ENCODE data around the gene MYO5B. TPM values are rescaled to one million over a fixed set of nuclear protein-coding genes. Genes with fewer than 3 reads are reported as not detected.

Gene MYO5B
- total and polyA plus RNA-seq, 10 of the 15 experiments (the other 5 are each of a cell fraction or from before 2014, with no cell fraction given): 2.5 to 4.5 (median 3.3) TPM

- Histone ChIP-seq H3K36me3 (ENCODE audit: control insufficient read depth in 2 of 2, insufficient read depth in 2 of 2, low read length in 1 of 2) (no peaks in the 10 kb centered on the region), H2AFZ (ENCODE audit: control insufficient read depth, low read depth, low read length) (no peak overlapping the region), H3K9me3 (replicated peaks; ENCODE audit: control insufficient read depth, insufficient read depth, low read length) (no peaks in the 10 kb centered on the region), H3K27ac (ENCODE audit: control insufficient read depth, insufficient read depth) (no peak overlapping the region), H3K79me2 (ENCODE audit: control insufficient read depth, insufficient read depth, low read length) (no peaks in the 10 kb centered on the region), H3K4me3 (no peak overlapping the region), H3K9ac (ENCODE audit: control insufficient read depth, insufficient read depth, low read length) (no peak overlapping the region), H3K27me3 (replicated peaks in 1 of 2; ENCODE audit: control insufficient read depth in 2 of 2, insufficient read depth in 2 of 2, low read length in 1 of 2) (peaks cover 0 to 3% of the 10 kb centered on the region in 2 experiments; a peak in 2 of 4 replicates), H3K4me2 (ENCODE audit: control insufficient read depth, insufficient read depth) (no peak overlapping the region), H4K20me1 (ENCODE audit: control insufficient read depth, insufficient read depth) (no peaks in the 10 kb centered on the region), H3K4me1 (ENCODE audit: control insufficient read depth, insufficient read depth, low read length) (no peaks in the 10 kb centered on the region)
- FAIRE-seq (no peak), ATAC-seq (no peak), DNase-seq (ENCODE audit: low read depth, low spot score) (no peak)
- CTCF ChIA-PET: no interaction called here
- SMC1A ChIA-PET (ENCODE audit: uncharacterized antibody, unreplicated experiment): no interaction called here
- no peak for TF ChIP-seq TCF7 (IDR thresholded peaks at IDR 0.05; ENCODE audit: borderline replicate concordance)
- TF ChIP-seq MTA3 (IDR thresholded peaks at IDR 0.05; ENCODE audit: borderline replicate concordance, low read length): no peak
- no peak for TF ChIP-seq RFX5 (IDR thresholded peaks at IDR 0.05; ENCODE audit: low read depth, low read length)
- TF ChIP-seq YY1 (IDR thresholded peaks at IDR 0.05; ENCODE audit: low read depth, low read length): no peak
- TF ChIP-seq, protein P1, sequence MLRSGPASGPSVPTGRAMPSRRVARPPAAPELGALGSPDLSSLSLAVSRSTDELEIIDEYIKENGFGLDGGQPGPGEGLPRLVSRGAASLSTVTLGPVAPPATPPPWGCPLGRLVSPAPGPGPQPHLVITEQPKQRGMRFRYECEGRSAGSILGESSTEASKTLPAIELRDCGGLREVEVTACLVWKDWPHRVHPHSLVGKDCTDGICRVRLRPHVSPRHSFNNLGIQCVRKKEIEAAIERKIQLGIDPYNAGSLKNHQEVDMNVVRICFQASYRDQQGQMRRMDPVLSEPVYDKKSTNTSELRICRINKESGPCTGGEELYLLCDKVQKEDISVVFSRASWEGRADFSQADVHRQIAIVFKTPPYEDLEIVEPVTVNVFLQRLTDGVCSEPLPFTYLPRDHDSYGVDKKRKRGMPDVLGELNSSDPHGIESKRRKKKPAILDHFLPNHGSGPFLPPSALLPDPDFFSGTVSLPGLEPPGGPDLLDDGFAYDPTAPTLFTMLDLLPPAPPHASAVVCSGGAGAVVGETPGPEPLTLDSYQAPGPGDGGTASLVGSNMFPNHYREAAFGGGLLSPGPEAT (IDR thresholded peaks at IDR 0.05; ENCODE audit: low read depth): no peak
- TF ChIP-seq CBFB (IDR thresholded peaks at IDR 0.05; ENCODE audit: low read depth): no peak
- TF ChIP-seq, protein P2, sequence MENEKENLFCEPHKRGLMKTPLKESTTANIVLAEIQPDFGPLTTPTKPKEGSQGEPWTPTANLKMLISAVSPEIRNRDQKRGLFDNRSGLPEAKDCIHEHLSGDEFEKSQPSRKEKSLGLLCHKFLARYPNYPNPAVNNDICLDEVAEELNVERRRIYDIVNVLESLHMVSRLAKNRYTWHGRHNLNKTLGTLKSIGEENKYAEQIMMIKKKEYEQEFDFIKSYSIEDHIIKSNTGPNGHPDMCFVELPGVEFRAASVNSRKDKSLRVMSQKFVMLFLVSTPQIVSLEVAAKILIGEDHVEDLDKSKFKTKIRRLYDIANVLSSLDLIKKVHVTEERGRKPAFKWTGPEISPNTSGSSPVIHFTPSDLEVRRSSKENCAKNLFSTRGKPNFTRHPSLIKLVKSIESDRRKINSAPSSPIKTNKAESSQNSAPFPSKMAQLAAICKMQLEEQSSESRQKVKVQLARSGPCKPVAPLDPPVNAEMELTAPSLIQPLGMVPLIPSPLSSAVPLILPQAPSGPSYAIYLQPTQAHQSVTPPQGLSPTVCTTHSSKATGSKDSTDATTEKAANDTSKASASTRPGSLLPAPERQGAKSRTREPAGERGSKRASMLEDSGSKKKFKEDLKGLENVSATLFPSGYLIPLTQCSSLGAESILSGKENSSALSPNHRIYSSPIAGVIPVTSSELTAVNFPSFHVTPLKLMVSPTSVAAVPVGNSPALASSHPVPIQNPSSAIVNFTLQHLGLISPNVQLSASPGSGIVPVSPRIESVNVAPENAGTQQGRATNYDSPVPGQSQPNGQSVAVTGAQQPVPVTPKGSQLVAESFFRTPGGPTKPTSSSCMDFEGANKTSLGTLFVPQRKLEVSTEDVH (IDR thresholded peaks at IDR 0.05; ENCODE audit: low read depth, partially characterized antibody): no peak
- no peak for TF ChIP-seq STAT1 (conservative IDR thresholded peaks at IDR 0.05)
- no peak for TF ChIP-seq FOXK2 (IDR thresholded peaks at IDR 0.05)
- TF ChIP-seq SMAD1 (IDR thresholded peaks at IDR 0.05; ENCODE audit: low read depth, partially characterized antibody): no peak
- no peak for TF ChIP-seq HCFC1 (IDR thresholded peaks at IDR 0.05; ENCODE audit: low read length)
- TF ChIP-seq, protein P3, sequence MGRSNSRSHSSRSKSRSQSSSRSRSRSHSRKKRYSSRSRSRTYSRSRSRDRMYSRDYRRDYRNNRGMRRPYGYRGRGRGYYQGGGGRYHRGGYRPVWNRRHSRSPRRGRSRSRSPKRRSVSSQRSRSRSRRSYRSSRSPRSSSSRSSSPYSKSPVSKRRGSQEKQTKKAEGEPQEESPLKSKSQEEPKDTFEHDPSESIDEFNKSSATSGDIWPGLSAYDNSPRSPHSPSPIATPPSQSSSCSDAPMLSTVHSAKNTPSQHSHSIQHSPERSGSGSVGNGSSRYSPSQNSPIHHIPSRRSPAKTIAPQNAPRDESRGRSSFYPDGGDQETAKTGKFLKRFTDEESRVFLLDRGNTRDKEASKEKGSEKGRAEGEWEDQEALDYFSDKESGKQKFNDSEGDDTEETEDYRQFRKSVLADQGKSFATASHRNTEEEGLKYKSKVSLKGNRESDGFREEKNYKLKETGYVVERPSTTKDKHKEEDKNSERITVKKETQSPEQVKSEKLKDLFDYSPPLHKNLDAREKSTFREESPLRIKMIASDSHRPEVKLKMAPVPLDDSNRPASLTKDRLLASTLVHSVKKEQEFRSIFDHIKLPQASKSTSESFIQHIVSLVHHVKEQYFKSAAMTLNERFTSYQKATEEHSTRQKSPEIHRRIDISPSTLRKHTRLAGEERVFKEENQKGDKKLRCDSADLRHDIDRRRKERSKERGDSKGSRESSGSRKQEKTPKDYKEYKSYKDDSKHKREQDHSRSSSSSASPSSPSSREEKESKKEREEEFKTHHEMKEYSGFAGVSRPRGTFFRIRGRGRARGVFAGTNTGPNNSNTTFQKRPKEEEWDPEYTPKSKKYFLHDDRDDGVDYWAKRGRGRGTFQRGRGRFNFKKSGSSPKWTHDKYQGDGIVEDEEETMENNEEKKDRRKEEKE (IDR thresholded peaks at IDR 0.05): no peak
- TF ChIP-seq RELA (IDR thresholded peaks at IDR 0.05; ENCODE audit: borderline replicate concordance, partially characterized antibody): no peak
- TF ChIP-seq ZBED1 (IDR thresholded peaks at IDR 0.05; ENCODE audit: borderline replicate concordance): no peak
- no peak for TF ChIP-seq NFYA (IDR thresholded peaks at IDR 0.05; ENCODE audit: borderline replicate concordance, low read depth, low read length)
- TF ChIP-seq FOS (IDR thresholded peaks at IDR 0.05; ENCODE audit: borderline replicate concordance, extremely low read depth, insufficient read length): no peak
- TF ChIP-seq, protein P4, sequence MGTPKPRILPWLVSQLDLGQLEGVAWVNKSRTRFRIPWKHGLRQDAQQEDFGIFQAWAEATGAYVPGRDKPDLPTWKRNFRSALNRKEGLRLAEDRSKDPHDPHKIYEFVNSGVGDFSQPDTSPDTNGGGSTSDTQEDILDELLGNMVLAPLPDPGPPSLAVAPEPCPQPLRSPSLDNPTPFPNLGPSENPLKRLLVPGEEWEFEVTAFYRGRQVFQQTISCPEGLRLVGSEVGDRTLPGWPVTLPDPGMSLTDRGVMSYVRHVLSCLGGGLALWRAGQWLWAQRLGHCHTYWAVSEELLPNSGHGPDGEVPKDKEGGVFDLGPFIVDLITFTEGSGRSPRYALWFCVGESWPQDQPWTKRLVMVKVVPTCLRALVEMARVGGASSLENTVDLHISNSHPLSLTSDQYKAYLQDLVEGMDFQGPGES (IDR thresholded peaks at IDR 0.05): no peak
- TF ChIP-seq BCL11A (IDR thresholded peaks at IDR 0.05; ENCODE audit: low read depth, low read length): no peak
- no TSS peak for BruUV-seq (replicated peaks)
- POLR2A ChIA-PET: no interaction called here
- RAD21 ChIA-PET (ENCODE audit: unreplicated experiment): no interaction called here
- in situ Hi-C loops (cut with MboI) (no loop called here), intact Hi-C loops (cut with micrococcal nuclease; ENCODE audit: unreplicated experiment) (no loop called here)
- whole genome bisulfite sequencing (ENCODE audit: insufficient coverage, insufficient replicate concordance, low lambda C conversion rate, missing lambda C conversion rate): 1% methylated on average over 5 of the region's 5 CpGs
These were observed 289.2 kb downstream of the MYO5B start for GRCh38 chr18:49905771-49906170.
